PC-9 (cell line): ENCODE results near the gene GALNT7. TPM values are rescaled to one million over a fixed set of nuclear protein-coding genes. Genes with fewer than 3 reads are reported as not detected.

ENCODE experiments used
- BruUV-seq: library from RNA; stranded (reverse); fragments of 400-500 nt; replicated peaks from 2 replicates; lab custom pipeline; 2021; lab: Mats Ljungman, UMichigan
- CTCF ChIA-PET: fragments of 300-600 bp; sonication (Branson Sonifier 250); formaldehyde crosslinking; loops from one replicate; lab custom pipeline; 2022; ENCODE audit warnings: antibody characterized with exemption; lab: Charles Lee
- POLR2A ChIA-PET: fragments of 300-600 bp; sonication (Branson Sonifier 250); formaldehyde crosslinking; loops from one replicate; lab custom pipeline; 2022; ENCODE audit warnings: antibody characterized with exemption; ENCODE audit not compliant: unreplicated experiment; lab: Charles Lee
- DNase-seq, 2 experiments: peaks; one replicate each; pipeline versions ENCODE4 v3.0.0 to v3.0.0-alpha.2; 2015 to 2022; ENCODE audit warnings: mixed read lengths in 1 of 2
- H2AFZ ChIP-seq: fragments of 200-600 bp; sonication (generic); 2 replicates; pipeline ENCODE4 v1.8.1; 2017; ENCODE audit warnings: antibody characterized with exemption
- H3F3A ChIP-seq: fragments of 200-600 bp; sonication (generic); 2 replicates; pipeline ENCODE4 v1.8.1; 2017; ENCODE audit warnings: antibody characterized with exemption, mild to moderate bottlenecking, low read depth; ENCODE audit not compliant: insufficient read depth
- H3K27ac ChIP-seq: fragments of 200-600 bp; sonication (generic); 2 replicates; pipeline ENCODE4 v1.6.1; 2016; ENCODE audit warnings: mixed run types
- H3K27me3 ChIP-seq: fragments of 200-600 bp; sonication (generic); 2 replicates; pipeline ENCODE4 v1.6.1; 2016; ENCODE audit warnings: low read depth, mixed run types; ENCODE audit not compliant: insufficient read depth
- H3K36me3 ChIP-seq: fragments of 200-600 bp; sonication (generic); 2 replicates; pipeline ENCODE4 v1.6.1; 2016; ENCODE audit warnings: low read depth, mixed run types
- H3K4me1 ChIP-seq: fragments of 200-600 bp; sonication (generic); replicated peaks from 2 replicates; pipeline ENCODE4 v1.6.1; 2016; ENCODE audit warnings: mixed run types; ENCODE audit not compliant: insufficient read depth
- H3K4me2 ChIP-seq: fragments of 200-600 bp; sonication (generic); 2 replicates; pipeline ENCODE4 v1.6.1; 2017; ENCODE audit warnings: mixed run types
- H3K4me3 ChIP-seq: fragments of 200-600 bp; sonication (generic); 2 replicates; pipeline ENCODE4 v1.6.1; 2016; ENCODE audit warnings: mixed run types
- H3K79me2 ChIP-seq: fragments of 200-600 bp; sonication (generic); 2 replicates; pipeline ENCODE4 v1.6.1; 2017; ENCODE audit warnings: low read depth, mixed run types
- H3K9me2 ChIP-seq: fragments of 200-600 bp; sonication (generic); 2 replicates; pipeline ENCODE4 v1.8.1; 2017; ENCODE audit warnings: mild to moderate bottlenecking; ENCODE audit not compliant: insufficient read depth
- H3K9me3 ChIP-seq: fragments of 200-600 bp; sonication (generic); 2 replicates; pipeline ENCODE4 v1.8.1; 2016; ENCODE audit warnings: low read depth; ENCODE audit not compliant: insufficient read depth
- H4K20me1 ChIP-seq: fragments of 200-600 bp; sonication (generic); 2 replicates; pipeline ENCODE4 v1.8.1; 2017; ENCODE audit not compliant: insufficient read depth
- EZH2 ChIP-seq: fragments of 200-600 bp; sonication (generic); IDR thresholded peaks from 2 replicates; pipeline ENCODE4 v1.8.0; 2017; ENCODE audit warnings: antibody characterized with exemption, low read depth
- intact Hi-C: fragments of 100-400 bp; cut with micrococcal nuclease; formaldehyde crosslinking; loops from one replicate; pipeline ENCODE4 v1.10.0; 2022; ENCODE audit not compliant: unreplicated experiment
- total RNA-seq: library from RNA; stranded (reverse); gene quantifications from 2 replicates; pipeline ENCODE4 v1.2.3, GENCODE V29; 2021
- TF ChIP-seq, protein P1 (sequence below): fragments of 200-600 bp; sonication (generic); conservative IDR thresholded peaks from 2 replicates; pipeline ENCODE4 v1.6.1; 2017; ENCODE audit warnings: mixed run types, antibody characterized with exemption, mild to moderate bottlenecking, moderate library complexity

GALNT7 gene
- total RNA-seq, 1 experiment from 2014 or later: 57.2 TPM

- H2AFZ ChIP-seq: no peak overlapping the region
- H3K27ac ChIP-seq: no peak overlapping the region
- no TSS peak for BruUV-seq
- POLR2A ChIA-PET: no interaction called here
- H3F3A ChIP-seq: no peaks in the 10 kb centered on the region
- H3K4me2 ChIP-seq: no peak overlapping the region
- H3K79me2 ChIP-seq: no peaks in the 10 kb centered on the region
- intact Hi-C loops: no loop called here
- H3K4me1 ChIP-seq: no peaks in the 10 kb centered on the region
- no peaks in the 10 kb centered on the region for H3K9me2 ChIP-seq
- no peak for DNase-seq
- H3K4me3 ChIP-seq: no peak overlapping the region
- no peaks in the 10 kb centered on the region; the same call in 1 of the 2 replicates for H3K9me3 ChIP-seq
- H3K36me3 ChIP-seq: no peaks in the 10 kb centered on the region
- H4K20me1 ChIP-seq: no peaks in the 10 kb centered on the region
- no peak for TF ChIP-seq EZH2
- TF ChIP-seq, protein P1, sequence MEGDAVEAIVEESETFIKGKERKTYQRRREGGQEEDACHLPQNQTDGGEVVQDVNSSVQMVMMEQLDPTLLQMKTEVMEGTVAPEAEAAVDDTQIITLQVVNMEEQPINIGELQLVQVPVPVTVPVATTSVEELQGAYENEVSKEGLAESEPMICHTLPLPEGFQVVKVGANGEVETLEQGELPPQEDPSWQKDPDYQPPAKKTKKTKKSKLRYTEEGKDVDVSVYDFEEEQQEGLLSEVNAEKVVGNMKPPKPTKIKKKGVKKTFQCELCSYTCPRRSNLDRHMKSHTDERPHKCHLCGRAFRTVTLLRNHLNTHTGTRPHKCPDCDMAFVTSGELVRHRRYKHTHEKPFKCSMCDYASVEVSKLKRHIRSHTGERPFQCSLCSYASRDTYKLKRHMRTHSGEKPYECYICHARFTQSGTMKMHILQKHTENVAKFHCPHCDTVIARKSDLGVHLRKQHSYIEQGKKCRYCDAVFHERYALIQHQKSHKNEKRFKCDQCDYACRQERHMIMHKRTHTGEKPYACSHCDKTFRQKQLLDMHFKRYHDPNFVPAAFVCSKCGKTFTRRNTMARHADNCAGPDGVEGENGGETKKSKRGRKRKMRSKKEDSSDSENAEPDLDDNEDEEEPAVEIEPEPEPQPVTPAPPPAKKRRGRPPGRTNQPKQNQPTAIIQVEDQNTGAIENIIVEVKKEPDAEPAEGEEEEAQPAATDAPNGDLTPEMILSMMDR: no peak
- CTCF ChIA-PET: no interaction called here
- no peaks in the 10 kb centered on the region for H3K27me3 ChIP-seq
These were observed 120.2 kb downstream of the GALNT7 start for GRCh38 chr4:173288698-173289352.

DNA sequence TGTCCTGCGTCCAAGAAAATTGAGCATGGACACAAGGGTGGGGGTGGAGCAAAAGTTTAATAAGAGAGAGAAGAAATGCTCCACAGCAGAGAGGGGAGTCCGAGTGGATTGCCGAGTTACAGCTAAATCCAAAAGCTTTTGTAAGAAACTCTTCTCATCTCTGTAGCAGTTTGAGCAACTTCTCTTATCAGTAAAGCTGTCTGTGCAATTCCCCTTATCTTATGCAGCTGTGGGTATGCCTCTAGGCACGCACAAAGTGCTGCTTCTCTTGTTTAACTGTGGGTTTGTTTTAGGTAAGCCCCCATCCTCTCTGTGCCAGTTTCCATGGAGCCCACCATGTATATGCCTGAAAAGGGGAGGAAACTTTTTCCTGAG, 120.7 kb downstream of the GALNT7 start:
- CTCF ChIA-PET: no interaction called here
- intact Hi-C loops: no loop called here

GRCh38 chr4:173291899-173292298, 123.3 kb downstream of the GALNT7 start:
- H3K27ac ChIP-seq: no peak overlapping the region
- H3K9me3 ChIP-seq: no peaks in the 10 kb centered on the region
- H4K20me1 ChIP-seq: no peaks in the 10 kb centered on the region
- no peak overlapping the region for H2AFZ ChIP-seq
- no peaks in the 10 kb centered on the region for H3K4me1 ChIP-seq
- ChIA-PET CTCF (no interaction called here), POLR2A (no interaction called here)
- no peaks in the 10 kb centered on the region for H3K9me2 ChIP-seq
- no peaks in the 10 kb centered on the region for H3K36me3 ChIP-seq
- intact Hi-C loops: no loop called here
- no peak overlapping the region for H3K4me2 ChIP-seq
- no peaks in the 10 kb centered on the region for H3K27me3 ChIP-seq
- no TSS peak for BruUV-seq
- TF ChIP-seq, protein P1: no peak
- TF ChIP-seq EZH2: no peak
- H3K4me3 ChIP-seq: no peak overlapping the region
- H3F3A ChIP-seq: no peaks in the 10 kb centered on the region
- DNase-seq: no peak
- no peaks in the 10 kb centered on the region for H3K79me2 ChIP-seq

More for the DNA sequence above, 120.7 kb downstream of the GALNT7 start:
- no TSS peak for BruUV-seq
- Histone ChIP-seq H3K27me3 (no peaks in the 10 kb centered on the region), H3K79me2 (no peaks in the 10 kb centered on the region), H3K9me2 (no peaks in the 10 kb centered on the region), H3F3A (no peaks in the 10 kb centered on the region), H3K4me2 (no peak overlapping the region), H2AFZ (no peak overlapping the region), H4K20me1 (no peaks in the 10 kb centered on the region), H3K27ac (no peak overlapping the region), H3K4me1 (no peaks in the 10 kb centered on the region), H3K9me3 (no peaks in the 10 kb centered on the region; the same call in 1 of the 2 replicates), H3K4me3 (no peak overlapping the region), H3K36me3 (no peaks in the 10 kb centered on the region)
- POLR2A ChIA-PET: no interaction called here
- no peak for DNase-seq
- TF ChIP-seq EZH2: no peak
- TF ChIP-seq, protein P1: no peak
